ENCODE measurements around the gene PRR5L.

The PRR5L gene

DNA sequence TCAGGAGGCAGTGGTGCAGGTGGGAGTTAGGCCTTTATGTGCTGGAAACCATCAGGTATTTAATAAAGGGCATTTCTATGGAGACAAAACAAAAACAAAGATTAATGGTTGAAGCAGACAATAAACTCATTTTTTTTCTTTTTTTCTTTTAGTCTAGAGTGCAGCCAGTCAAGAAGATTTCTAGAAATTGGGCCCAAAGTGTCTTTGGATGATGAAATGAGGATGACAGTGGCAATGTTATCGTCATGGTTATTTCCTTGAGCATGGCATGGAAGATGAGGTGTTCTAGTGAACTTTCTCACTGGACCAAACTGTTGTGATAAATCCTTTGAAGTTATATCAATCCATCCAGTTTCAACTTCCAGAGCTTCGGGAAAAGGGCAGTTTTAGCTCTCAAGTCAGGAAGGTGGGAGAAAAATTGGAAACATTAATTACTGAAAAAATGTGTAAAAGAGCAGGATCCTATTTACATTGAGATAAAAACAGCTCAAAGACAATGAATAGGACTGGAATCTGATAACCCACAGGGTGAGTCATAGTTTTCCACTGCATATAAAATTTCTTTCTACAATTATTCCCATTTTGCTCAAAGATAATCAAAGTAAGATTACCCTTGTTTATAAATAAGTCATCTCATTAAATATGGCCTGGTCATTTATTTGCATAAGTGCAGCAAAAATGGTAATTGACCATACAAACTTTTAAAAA is 33.0 kb downstream of the PRR5L start:
- DNase-seq = no peak

DNA sequence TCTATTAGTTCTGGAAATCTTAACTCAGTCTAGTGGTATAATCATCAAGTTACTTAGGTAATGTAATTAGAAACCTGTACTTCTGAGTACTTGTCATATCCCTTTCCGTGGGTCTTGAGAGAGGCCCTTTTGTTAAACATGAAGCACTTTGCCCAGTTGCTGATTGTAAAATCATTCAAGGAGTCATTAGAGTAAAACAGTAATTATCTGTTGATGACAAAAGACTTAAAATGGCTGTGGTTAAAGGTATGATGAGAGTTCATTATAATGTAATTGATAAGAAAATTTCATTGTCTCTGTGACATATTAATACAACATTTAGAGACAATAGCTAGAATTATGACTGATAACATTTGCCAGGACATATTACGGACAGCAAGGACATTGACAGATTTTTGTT is 34.3 kb downstream of the PRR5L start:
- DNase-seq = no peak

DNA sequence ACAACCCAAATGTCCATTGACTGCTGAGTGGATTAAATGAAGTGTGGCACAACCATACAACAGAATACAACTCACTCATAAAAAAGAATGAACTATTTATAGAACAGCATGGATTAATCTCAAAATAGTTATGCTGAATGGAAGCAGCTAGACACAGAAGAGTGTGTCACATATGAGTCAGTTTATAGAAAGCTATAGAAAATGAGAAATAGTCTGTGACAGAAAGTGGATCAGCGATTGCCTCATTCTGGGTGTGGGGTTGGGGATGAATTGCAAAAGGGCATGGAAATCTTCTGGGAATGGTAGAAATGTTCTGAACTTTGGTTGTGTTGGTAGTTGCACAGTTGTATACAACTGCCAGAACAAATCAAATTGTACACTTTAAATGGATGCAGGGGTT is 37.4 kb downstream of the PRR5L start:
- no peak for DNase-seq

DNA sequence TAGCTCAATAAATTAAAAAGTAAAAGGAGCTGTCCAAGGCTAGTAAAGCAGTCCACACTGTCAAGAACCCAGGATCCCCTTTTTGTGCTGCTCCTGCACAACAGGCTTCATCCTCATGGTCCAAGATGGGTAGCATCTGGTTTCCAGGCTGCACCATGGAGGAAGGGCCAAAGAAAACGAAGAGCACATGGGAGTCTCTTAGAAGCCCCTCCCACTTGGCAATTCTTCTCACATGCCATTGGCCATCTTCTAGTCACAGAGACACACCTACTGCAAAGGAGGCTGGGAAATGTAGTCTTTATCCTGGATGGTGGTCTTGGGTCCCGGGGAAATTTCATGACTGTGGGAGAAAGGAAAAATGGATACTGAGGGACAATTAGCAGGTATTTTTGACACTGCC is 37.8 kb downstream of the PRR5L start:
- DNase-seq = no peak

DNA sequence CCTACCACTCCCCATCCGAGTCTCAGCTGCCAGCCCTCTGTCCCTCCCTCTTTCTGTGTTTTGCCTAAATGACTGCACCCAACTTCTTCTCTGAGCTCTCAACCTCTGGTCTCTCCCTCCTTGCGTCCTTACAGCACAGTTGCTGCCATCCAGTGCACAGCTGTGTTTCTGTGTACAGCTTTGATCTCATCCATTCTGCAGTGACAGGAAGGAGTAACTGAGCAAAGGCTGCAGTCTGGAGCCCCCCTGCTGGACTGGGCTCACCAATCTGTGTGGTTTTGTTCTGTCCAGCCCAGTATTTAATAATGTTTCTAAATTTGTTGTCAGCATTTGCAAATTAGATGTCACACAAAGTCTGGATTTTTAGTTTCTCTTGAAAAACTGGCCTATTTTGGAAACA is 43.8 kb downstream of the PRR5L start:
- DNase-seq = no peak

DNA sequence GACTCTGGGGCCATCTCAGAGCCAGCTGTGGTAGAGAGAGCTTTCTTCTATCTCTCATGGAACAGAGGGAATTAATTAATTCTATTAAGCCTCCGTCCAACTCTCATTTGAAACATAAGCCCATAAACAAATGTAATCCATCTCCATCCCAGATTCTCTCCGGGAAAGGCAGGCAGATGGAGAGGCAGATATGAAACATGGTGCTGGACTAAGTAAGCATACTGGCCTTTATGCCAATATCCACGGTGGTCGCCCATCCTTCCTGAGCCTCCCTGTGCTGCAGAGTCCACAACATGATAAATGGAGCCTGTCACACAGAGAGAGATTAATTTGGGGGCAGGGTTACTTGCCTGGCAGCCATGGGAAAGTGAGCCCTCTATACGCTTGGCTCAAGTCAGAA is 44.8 kb downstream of the PRR5L start:
- no peak for DNase-seq

DNA sequence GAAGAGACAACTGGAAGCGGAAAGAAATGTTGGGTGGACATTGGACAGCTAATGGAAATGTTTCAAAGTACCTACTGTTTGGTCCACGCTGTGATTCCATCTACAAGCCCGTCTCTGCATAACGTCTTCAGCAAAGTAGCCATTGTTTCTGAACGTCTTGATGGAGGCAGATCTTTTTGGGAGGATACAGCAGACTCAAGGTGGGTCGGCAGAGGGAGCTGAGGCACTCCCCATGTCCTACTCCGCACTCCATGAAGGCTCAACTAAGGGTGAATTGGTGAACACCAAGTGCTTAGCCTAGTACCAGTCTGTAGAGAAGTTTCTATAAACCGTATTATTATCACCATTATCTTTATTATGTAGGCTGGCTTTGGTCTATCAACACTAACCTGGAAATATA is 45.8 kb downstream of the PRR5L start:
- DNase-seq = no peak

DNA sequence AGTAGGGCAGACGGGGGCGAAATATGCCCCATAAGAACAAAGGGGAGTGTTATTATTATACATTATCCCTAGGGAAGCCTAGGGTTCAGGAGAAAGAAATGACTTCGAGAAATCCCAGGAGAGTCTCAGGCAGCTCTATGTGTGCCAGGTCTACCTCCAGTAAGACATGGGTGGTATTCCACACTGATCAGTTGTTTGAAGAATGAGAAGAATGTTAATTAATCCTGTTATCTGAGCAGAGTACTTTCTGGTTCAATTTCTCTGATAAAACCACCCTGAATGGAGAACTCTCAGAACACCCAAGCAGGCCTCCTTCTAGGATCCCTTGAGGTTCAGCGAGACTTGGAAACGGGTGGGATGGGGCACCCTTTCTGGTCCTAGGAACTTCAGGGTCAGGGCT is 46.2 kb downstream of the PRR5L start:
- no peak for DNase-seq

DNA sequence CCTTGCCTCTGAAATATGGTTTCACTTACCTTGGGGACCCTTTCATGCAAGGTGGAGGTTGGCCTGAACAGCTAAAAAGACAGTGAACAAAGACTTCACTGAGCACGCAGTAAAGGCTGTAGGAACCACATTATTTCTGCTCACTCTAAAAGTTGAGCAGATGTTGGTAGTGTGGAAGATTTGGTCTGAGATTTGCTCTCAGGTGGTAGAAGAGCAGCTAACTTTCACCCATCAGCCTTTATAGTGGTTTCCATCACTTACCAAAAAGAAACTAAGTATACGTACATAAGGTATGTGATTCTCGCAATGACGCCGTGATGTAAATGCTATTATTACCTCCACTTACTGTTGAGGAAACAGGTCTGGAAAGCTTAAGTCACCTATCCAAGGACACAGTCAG is 47.3 kb downstream of the PRR5L start:
- DNase-seq = no peak

DNA sequence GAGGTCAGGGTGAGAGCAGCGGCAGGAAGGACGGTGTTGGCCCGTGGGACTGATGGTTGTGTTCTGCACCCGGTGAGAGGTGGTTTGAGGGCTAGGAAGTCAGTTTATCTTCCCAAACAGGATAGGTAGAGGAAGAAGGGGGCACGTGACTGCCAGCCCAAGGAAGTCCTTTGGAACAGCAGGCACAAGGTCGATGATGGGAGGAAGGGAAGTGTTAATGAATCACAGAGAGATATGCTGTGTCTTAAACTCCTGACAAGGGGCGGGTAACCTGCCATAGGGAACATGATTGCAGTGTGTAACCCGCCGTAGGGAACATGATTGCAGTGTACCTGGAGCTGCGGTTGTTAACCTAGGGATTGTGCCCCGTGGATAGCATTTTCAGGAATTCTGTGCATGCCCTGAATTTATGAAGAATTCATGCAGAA is 49.0 kb downstream of the PRR5L start:
- DNase-seq = no peak

DNA sequence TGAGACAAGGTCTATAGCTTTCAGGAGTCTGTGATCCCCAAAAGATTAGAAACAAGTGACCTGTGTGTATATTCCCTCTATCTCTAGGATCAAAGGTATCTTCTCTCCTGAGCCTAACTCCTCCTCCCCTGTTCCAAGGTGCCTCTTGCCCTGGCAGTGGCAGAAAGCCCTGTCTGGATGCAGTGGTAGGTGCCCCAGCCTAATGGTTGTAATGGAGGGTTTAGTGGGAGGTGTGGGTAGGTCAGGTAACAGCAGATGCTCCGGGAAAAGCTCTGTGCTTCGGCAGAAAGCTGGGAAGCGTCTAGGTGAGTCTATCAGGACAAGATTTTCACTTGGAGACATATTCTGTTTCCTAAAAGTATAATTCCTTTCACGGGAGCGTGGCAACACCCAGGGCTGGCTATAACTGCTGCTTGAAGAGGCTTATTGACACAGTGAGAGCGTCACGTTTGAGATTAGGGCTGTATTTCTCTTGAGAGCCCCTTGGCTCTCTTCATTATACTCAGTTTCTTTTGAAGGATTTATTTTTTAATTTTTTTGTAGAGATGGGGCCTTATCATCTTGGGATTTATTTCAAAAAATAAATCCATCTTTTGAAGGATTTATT is 49.5 kb downstream of the PRR5L start:
- DNase-seq = no peak

DNA sequence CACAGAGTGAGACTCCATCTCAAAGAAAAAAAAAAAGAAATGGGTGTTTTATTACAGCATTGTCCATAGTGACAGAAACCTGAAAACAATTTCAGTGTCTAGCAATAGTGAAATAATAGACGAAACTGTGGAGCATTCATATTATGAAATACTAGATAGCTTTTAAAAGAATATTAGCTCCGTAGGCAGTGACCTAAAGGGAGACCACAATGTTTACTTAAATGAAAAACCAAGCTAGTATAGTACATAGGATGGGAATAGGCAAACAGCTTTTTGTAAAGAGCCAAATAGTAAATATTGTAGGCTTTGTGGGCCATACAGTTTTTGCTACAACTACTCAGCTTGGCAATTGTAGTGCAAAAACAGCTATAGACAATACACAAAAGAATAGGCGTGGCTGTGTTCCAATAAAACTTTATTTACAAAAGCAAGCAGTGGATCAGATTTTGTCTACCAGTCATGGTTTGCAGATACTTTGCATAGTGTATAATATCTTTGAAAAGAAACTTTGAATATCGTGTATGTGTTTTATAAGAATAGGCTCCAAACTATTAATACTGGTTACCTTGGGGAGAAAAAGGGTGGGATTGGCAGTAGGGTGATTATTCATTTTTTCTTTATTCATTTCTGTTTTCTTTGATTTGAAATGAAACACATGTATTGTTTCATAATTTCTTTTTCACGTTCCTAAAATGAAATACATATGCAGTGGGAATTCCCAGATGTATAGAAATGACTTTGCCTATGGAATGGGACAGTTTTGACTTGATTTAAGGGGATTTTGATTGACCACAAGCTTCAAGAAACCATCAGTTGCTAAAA is 50.7 kb downstream of the PRR5L start:
- no peak for DNase-seq

DNA sequence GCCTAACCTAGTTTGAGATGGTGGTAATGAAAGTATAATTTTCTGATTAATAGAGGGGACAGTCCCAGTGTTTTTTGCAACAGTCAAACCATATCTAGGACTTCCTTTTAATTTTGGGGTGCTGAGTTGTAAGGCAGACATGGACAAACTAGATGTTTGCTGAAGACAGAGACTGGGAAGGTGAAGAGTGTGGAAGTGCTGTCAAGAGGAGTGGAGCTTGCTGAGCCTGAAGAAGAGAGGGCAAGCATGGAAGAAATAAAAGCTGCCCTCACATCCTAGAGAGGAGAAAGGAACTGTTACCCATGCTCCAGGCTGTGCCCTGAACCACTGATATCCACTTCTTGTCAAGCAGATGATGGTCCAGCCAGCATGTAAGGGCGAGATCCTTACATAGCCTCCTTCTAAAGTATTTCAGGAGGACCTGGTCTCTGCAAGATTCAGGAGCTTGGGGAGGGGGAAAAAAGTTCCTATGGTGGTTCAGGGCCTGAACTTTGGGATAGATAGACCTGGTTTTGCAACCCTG is 51.4 kb downstream of the PRR5L start:
- DNase-seq = no peak

DNA sequence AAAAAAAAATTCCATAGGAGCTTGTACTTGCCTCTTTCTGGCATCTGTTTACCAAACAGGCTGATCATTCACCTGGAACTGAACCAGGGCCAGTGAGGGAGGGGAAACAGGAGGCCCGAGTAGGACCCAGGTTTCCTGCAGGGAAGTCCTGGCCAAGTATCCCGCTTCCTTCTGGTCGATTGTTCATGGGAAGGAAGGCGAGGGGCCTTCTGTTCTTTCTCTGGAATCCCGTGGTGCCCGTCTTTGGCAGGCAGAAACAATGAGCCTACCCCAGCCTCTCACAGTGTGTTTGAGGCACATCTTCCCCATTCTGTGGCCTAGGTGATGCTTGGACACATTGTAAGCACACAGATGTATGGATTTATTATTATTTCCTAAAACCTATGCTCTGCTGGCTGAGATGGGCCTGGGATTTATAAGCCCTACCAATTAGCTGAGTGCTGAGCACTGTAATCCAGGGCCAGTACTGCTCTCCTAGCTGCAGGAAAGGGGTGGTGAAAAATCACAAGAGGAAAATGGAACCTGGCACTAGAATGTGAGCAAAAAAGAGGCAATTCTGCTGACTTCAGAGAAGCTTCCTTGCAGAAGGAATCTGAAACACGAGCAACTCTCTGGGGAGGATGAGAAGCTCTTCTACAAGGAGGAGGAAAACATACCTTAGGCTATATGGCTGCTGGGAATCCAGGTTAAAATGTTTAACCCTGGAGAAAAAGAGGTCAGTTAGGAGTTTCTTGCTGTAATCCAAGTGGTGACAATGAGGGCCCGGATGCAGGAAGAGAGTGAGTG is 53.5 kb downstream of the PRR5L start:
- DNase-seq = no peak

DNA sequence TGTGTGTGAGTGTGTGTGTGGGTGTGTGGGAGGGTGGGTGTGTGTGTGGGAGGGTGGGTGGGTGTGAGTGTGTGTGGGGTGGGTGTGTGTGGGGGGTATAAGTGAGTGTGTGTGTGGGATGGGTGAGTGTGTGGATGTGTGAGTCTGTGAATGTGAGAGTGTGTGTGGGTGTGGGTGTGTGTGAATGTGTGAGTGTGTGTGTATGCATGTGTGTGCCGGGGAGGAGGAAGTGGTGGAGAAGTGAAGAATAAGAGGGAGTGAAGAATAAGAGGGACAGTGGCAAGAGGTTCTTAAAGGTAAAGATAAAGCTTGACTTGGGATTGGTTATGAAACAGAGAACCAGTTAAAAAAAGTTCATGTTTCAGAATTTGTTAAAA is 54.0 kb downstream of the PRR5L start:
- no peak for DNase-seq

DNA sequence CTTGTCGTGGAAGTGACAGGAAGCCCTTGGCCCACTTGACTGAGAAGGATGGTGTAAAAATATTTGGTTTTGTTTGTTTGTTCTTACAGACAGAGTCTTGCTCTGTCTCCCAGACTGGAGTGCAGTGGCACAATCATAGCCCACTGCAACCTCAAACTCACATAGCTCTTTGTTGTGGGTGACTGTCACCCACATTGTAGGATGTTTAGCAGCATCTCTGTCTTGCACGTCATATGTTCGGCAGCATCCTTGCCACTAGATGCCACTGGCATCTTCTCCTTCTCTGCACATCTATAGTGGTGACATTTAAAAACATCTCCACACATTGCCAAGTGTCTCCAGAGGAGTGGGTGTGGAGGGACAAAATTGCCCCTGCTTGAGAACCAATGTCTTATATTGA is 56.8 kb downstream of the PRR5L start:
- DNase-seq = peak; percentile 20

DNA sequence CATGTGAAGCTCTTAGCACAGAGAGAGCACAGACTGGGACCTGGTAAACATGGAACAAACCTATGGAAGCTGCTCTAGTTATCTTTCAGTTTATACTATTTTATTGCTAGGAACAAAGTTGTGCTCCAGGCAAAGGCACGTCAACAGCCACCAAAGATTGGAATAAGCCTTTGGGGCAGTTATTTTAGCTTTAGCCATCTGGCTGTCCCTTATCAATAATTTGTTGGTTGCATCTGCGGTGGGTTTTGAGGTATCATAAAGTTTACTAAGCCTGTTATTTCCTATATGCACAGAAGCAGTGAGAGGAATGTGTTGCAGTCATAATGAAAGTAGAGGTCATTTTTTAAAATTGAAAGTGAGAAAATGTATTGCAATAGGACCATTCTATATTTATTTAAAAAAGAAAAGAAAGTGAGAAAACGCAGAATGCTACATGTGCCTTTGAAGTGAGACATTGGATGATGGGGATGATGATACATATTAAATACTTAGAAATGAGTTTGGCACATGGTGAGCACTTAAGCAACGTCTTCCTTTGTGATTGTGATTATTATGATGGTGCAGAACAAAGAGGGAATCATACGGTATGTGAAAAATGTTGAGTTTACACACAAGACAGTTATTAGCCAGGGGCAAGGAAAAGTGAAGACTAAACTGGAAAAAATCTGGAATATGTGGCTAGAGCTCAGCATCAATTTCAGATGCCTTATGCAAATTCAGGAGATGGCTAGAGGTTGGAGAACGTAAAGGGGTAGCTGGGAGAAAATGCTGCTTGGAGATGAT is 58.3 kb downstream of the PRR5L start:
- DNase-seq = no peak

DNA sequence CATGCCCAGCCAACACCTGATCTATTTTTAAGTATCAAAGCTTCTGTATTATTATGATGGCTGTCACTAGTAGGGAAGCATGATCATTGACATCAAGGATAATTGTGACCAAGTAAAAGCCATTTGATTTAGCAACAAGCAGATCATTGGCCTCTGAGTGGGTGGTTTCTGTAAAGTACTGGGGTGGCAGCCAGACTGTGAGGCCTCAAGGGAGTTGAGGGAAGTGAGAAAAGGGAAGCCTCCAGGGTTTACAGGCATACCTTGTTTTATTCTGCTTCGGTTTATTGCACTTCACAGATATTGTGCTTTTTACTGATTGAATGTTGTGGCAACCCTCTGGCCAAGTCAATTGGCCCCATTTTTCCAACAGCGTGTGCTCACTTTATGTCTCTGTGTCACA is 60.1 kb downstream of the PRR5L start:
- no peak for DNase-seq

DNA sequence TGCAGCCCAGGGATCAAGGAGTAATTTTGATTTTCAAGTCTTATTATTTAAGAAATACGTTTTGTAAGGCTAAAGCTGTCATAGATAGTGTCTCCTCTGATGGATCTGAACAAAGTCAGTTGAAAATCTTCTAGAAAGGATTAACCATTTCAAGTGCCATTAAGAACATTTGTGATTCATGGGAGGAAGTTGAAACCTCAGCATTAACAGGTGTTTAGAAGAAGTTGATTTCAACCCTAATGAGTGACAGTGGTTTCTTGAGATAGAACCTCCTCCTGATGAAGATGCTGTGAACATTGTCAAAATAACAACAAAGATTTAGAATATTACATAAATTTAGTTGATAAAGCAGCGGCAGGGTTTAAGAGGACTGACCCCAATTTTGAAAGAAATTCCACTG is 61.7 kb downstream of the PRR5L start:
- no peak for DNase-seq

DNA sequence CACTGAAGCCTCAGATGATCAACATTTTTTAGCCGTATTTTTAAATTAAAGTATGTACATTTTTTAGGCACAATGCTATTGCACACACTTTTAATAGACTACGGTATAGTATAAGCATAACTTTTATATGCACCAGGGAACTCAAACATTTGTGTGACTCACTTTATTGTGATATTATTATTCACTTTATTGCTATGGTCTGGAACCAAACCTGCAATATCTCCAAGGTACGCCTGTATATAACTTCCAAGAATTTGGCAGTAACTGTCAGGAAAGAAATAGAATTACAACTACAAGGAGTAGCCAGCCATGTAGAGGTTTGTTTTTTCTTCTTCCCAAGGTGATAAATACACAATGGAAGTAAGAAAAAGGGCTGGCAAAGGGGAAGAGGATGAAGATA is 62.3 kb downstream of the PRR5L start:
- DNase-seq = no peak

DNA sequence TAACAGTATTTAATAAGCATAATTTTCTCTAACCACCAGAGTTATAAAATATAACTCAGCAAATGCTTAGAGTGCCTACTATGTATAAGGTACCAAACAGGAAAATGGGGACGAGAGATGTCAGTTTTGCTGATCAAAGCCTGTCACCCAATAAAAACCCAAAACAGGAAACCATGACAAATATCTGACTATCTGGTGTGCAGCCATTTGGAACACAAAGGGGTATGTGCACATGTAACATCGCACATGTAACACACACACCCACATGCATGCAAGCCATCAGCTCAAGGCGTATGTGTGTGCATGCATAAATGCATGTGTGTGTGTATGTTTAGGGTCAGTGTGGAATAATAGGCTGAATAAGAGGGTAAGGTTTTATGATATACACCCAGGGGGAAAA is 64.2 kb downstream of the PRR5L start:
- no peak for DNase-seq

DNA sequence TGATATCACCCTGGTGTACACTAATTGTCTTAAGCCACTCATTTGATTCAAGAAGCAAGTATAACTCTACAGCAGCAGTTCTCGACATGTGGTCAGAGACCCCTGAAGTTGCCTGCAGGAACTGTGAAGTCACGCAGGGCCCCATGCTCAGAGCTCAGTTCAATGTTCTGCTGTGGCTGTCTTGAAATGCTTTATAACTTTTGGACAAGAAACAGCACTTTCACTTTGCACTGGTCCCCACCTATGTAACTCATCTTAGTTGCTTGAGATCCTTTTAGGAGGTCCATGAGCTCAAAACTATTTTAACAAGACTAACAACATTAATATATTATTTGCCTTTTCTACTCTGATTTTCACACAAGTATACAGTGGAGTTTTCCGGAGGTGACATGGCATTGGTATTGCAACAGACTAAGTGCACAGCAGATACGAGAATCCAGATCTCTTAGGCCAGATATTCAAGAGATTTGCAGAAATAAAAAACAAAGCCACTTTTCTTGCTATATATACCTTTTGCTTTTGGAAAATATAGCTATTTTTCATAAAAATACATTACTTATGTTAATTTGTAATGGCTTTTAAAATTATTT is 64.8 kb downstream of the PRR5L start:
- DNase-seq = no peak
